ENCODE measurements around the gene PTPRM. TPM values are rescaled to one million over a fixed set of nuclear protein-coding genes. Genes with fewer than 3 reads are reported as not detected.

The PTPRM gene
- total RNA-seq, 1 donor from 2014 or later, result 63.2 TPM

DNA sequence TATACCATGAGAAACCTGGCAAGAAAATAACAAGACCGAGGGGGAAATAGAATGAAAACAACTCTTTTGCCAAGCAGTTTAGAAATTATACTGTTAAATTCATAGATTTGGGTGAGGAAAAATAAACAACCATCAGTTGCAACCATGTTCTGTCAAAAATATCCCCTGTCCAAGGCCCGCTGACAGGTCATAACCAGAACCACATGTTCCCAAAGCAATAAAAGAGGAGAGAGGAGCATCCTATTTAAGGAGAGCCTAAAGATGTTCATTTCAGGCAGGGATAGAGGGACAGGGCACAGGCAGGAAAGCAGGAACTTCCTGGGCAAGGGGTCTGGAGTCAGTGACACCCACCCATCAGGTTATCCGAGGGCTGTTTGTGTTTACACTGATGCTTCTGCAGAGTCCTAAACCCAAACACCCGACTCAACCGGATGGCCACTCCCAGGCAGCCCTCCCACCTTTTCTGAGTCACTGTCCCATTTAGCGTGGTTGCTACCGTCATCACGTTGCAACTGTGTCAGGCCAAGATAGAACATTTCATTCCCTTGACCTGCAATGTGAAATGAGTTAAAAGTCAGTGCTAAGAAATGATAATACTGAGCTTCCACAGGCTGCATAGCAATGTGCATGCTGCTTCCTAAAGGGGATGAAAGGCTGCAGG is 573.9 kb downstream of the PTPRM start:
- no peak for DNase-seq (ENCODE audit: low read depth)
- no peak overlapping the region for H3K4me3 ChIP-seq (ENCODE audit: low read depth, low read length)

DNA sequence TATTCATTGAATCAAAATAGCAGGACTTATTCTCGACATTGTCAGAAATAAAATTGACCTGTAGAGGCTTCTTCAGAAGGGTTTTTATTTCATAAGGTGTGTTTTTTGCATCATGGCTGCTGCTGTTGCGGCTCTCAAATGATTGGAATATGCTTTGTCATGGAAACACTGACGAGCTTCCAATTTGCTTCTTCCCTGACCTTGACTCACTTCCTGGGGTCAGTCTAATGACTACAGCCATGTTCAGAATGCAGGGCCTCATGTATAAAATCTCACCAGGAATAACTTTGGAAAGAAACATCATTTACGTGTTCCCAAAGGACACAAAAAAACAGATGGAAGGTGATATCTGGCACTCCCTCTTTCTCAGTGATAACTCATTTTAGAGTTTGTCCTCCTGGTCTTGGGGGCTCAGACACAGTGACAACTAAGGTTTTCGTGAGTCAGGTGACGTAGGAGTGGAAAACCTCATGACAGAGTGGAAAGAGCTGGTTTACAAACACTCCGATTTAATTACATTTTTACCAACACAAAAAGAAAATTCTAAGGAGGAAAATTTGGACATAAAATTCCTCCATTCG is 575.1 kb downstream of the PTPRM start:
- DNase-seq (ENCODE audit: low read depth), result no peak
- no peak overlapping the region for H3K4me3 ChIP-seq (ENCODE audit: low read depth, low read length)
- TF ChIP-seq, protein P1, sequence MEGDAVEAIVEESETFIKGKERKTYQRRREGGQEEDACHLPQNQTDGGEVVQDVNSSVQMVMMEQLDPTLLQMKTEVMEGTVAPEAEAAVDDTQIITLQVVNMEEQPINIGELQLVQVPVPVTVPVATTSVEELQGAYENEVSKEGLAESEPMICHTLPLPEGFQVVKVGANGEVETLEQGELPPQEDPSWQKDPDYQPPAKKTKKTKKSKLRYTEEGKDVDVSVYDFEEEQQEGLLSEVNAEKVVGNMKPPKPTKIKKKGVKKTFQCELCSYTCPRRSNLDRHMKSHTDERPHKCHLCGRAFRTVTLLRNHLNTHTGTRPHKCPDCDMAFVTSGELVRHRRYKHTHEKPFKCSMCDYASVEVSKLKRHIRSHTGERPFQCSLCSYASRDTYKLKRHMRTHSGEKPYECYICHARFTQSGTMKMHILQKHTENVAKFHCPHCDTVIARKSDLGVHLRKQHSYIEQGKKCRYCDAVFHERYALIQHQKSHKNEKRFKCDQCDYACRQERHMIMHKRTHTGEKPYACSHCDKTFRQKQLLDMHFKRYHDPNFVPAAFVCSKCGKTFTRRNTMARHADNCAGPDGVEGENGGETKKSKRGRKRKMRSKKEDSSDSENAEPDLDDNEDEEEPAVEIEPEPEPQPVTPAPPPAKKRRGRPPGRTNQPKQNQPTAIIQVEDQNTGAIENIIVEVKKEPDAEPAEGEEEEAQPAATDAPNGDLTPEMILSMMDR (conservative IDR thresholded peaks at IDR 0.05; ENCODE audit: low read depth, low read length), result no peak

More for the DNA sequence above, 573.9 kb downstream of the PTPRM start:
- TF ChIP-seq, protein P1 (conservative IDR thresholded peaks at IDR 0.05; ENCODE audit: low read depth, low read length), result no peak

DNA sequence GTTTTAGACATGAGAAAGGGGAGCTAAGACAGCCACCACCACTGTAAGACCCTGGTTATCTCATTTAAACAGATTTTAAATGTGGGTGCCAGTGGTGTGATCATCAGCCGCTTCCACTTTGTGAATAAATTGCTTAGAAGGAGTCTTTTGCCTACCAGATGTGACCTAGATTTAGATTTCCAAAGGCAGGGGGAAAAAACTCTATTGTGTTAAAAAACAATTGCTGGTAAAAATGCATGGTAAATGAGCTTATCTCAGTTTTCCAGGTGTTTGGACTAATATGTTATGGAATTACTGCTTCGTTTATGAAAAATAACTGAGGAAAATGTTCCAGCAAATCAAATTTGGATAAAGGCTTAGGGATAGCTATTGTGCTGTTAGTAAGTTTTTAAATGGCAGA is 575.8 kb downstream of the PTPRM start:
- DNase-seq (ENCODE audit: low read depth), result no peak
- no peak overlapping the region for H3K4me3 ChIP-seq (ENCODE audit: low read depth, low read length)
- TF ChIP-seq, protein P1 (conservative IDR thresholded peaks at IDR 0.05; ENCODE audit: low read depth, low read length), result no peak

DNA sequence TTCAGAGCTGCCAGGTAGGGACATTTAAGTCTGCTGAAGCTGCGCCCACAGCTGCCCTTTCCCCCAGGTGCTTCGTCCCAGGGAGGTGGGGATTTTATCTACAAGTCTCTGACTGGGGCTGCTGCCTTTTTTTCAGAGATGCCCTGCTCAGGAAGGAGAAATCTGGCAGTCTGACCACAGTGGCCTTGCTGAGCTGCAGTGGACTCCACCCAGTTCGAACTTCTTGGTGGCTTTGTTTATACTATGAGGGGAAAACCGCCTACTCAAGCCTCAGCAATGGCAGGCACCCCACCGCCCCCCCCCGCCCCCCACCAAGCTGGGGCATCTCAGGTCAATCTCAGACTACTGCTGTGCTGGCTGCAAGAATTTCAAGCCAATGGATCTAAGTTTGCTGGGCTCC is 584.1 kb downstream of the PTPRM start:
- no peak for DNase-seq (ENCODE audit: low read depth)
- TF ChIP-seq, protein P1 (conservative IDR thresholded peaks at IDR 0.05; ENCODE audit: low read depth, low read length), result no peak
- H3K4me3 ChIP-seq (ENCODE audit: low read depth, low read length), result no peak overlapping the region

DNA sequence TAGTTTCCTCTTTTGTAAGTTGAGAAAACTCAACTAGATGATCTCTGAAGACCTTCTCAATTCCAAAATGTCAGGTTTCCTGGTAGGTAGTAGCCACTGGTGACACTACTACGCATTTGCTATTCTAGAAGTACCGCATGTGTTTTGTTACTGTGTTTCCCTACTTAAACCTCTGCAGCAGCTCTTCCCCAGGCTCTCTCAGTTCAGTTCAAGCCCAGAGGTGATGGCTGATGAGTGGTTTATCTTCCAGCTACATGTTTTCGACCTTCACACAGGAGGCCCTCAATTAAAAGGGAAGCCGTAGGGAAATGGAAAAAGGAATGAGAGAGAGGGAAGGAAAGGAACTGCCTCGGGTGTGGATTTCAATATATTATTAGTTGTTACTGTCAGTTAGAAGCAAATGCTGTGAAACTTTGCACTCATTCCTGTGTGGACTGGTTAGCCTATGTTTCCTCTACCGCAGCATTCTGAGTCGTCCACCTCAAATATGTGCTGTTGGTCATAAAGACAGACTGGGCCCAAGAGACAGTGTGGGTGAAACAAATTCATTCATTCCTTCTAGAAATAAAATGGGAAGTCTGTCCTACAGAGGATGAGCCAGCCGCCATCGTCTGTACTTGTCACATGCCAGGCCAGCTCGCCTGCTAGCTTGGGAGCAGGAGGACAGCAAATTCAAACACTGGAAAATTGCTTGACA is 586.9 kb downstream of the PTPRM start:
- TF ChIP-seq, protein P1 (conservative IDR thresholded peaks at IDR 0.05; ENCODE audit: low read depth, low read length), result no peak
- DNase-seq (ENCODE audit: low read depth), result no peak
- H3K4me3 ChIP-seq (ENCODE audit: low read depth, low read length), result no peak overlapping the region

DNA sequence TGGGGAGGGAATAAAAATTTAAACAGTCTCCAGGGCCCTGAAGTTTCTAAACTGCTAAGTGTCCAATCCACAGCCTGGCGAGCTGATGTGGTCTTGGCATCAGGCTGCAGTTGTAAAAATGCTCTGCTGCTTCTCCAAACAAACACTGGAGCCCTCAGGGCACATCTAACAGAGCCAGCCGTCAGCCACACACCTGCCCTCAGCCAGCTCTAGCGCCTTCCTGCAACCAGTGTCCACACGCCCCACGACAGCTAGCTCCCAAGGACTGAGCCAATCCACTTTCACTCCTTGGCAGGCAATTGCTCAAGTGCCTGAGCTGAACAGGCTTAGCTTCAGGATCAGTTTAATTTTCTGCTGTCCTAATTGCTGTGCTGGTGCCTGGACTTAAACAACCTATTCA is 595.7 kb downstream of the PTPRM start:
- H3K4me3 ChIP-seq (ENCODE audit: low read depth, low read length), result no peak overlapping the region
- TF ChIP-seq, protein P1 (conservative IDR thresholded peaks at IDR 0.05; ENCODE audit: low read depth, low read length), result no peak
- no peak for DNase-seq (ENCODE audit: low read depth)
